OCI-LY1 (cell line): ENCODE results near the gene CEP290.

ENCODE experiments used
- CTCF ChIP-seq: fragments of 200-600 bp; sonication (generic), shearing (Covaris generic); IDR thresholded peaks from 2 replicates; pipeline ENCODE4 v1.5.1; 2017; ENCODE audit warnings: mild to moderate bottlenecking, antibody characterized with exemption, low read length, moderate library complexity, mixed read lengths
- EZH2 ChIP-seq: fragments of 200-600 bp; sonication (generic), shearing (Covaris generic); IDR thresholded peaks from 2 replicates; pipeline ENCODE4 v1.8.0; 2017; ENCODE audit warnings: borderline replicate concordance, mixed run types, mild to moderate bottlenecking, antibody characterized with exemption, low read length, moderate library complexity, mixed read lengths

- TF ChIP-seq CTCF, result no peak
- no peak for TF ChIP-seq EZH2
Measured at GRCh38 chr12:88092771-88093170, 49.1 kb downstream of the CEP290 start.
